HAP-1 (cell line): ENCODE data around the gene TMEM121B.

Experiments used
- DNase-seq, 2 experiments: peaks; one replicate each; pipeline ENCODE4 v3.0.0-alpha.2; 2016 to 2020; ENCODE audit warnings: low spot score in 2 of 2
- H3K27me3 ChIP-seq: fragments of 250-450 bp; sonication (Bioruptor Pico); 2 replicates; pipeline ENCODE4 v1.5.1; 2020; ENCODE audit warnings: low read depth, mild to moderate bottlenecking, moderate library complexity
- H3K36me3 ChIP-seq: fragments of 250-450 bp; sonication (Bioruptor Pico); replicated peaks from 2 replicates; pipeline ENCODE4 v1.5.1; 2020; ENCODE audit warnings: mild to moderate bottlenecking
- H3K4me1 ChIP-seq: fragments of 250-450 bp; sonication (Bioruptor Pico); 2 replicates; pipeline ENCODE4 v1.5.1; 2020; ENCODE audit warnings: mild to moderate bottlenecking
- H3K4me3 ChIP-seq: fragments of 250-450 bp; sonication (Bioruptor Pico); 2 replicates; pipeline ENCODE4 v1.5.1; 2020; ENCODE audit warnings: mild to moderate bottlenecking, moderate library complexity
- H3K9me3 ChIP-seq: fragments of 250-450 bp; sonication (Bioruptor Pico); 2 replicates; pipeline ENCODE4 v1.5.1; 2020; ENCODE audit warnings: mild to moderate bottlenecking, moderate library complexity
- in situ Hi-C: fragments of 300-500 bp; cut with MboI; formaldehyde crosslinking; loops from 3 replicates; pipeline ENCODE4 v1.14.3; 2020; ENCODE audit warnings: low sequenced_read_pairs, inconsistent platforms, mixed read lengths

TMEM121B gene

DNA sequence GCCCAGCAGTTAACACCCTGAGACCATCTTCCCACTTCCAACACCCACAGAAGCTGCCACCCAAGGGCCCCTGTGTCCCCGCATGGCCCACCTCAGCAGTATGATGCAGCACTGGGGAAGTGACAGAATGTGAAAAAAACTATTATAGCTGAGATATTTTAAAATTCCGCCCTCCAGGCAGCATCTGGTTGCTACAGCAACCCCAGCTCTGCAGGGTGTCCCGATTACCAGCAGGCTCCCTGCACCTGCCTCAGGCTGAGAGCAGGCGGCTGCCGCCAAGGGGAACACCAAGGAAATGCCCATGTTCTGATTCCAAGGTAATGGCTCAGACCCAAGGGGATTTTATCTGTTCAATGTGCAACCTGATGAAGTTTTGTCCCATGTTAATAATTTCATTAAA, 10.5 kb upstream of the TMEM121B start:
- no peak for DNase-seq
- no peaks in the 10 kb centered on the region; the same call in 1 of the 2 replicates for H3K36me3 ChIP-seq
- no peaks in the 10 kb centered on the region for H3K4me1 ChIP-seq
- no peaks in the 10 kb centered on the region for H3K9me3 ChIP-seq
- H3K27me3 ChIP-seq: no peaks in the 10 kb centered on the region
- H3K4me3 ChIP-seq: no peak overlapping the region
- in situ Hi-C loops: no loop called here

DNA sequence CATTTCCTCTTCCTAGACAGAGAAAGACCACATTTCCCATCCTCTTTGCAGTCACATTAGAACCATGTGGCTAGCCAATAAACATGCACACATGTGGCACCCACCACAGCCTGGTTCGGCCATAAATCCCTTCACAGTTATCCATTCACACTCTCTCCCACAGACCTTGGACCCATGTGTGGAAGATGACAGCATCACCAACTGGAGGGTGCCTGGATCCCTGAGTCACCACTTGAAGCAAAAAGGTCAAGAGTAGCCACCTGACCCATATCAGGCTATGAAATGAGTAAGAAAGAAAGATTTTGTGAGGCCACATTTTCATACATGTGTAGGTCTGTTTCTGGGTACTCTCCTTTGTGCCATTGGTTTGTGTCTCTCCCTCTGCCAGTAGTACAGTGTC, 9.0 kb upstream of the TMEM121B start:
- DNase-seq: no peak
- in situ Hi-C loops: no loop called here

DNA sequence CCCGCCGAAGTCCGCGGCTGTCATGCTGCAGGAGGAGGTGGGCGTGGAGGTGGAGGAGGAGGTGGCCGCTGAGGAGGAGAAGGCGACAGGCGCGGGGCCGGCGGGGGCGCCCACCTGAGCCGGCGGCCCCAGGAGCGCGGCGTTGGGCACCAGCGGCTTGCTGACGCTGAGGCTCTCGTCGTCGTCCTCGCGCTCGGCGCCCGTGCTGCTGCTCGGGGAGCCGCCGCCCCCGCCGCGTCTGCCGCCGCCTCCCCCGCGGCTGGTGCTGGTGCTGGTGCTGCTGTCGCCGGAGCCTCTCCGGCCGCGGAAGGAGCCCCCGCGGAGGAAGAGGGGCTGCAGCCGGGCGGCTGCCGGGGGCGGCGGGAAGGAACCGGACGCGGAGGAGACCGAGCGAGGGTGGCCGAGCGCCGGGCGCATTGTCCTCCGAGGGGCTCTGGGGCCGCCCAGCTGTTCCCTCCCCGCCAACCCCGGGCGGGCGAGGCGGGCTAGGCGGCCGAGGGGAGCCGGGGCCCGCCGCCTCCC, 388 bp downstream of the TMEM121B start:
- H3K4me3 ChIP-seq: peak overlapping the region; percentile 33
- peak in 1 of 2 experiments; percentile 59 for DNase-seq

More for the DNA sequence above, 9.0 kb upstream of the TMEM121B start:
- Histone ChIP-seq H3K4me3 (no peak overlapping the region), H3K27me3 (no peaks in the 10 kb centered on the region), H3K9me3 (no peaks in the 10 kb centered on the region), H3K36me3 (no peaks in the 10 kb centered on the region; the same call in 1 of the 2 replicates), H3K4me1 (no peaks in the 10 kb centered on the region)

DNA sequence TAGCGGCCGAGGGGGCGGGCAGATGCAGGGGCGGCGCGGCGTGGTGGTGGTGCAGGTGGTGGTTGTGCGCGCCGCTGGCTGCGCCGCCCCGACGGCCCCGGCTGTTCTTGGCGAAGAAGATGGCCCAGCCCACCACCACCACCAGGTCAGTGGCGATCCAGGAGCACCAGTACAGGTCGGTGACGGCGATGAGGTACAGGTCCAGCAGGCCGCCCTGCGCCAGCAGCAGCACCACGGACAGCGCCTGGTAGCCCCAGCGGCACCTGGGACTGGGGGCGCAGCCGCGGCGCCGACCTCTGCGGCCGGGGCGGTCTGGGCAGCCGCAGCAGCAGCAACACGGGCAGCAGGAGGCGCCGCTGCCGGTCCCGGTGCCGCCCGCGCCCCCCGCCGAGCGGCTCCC, 879 bp downstream of the TMEM121B start:
- H3K9me3 ChIP-seq: no peaks in the 10 kb centered on the region
- H3K4me1 ChIP-seq: no peaks in the 10 kb centered on the region; the same call in 1 of the 2 replicates
- H3K27me3 ChIP-seq: no peaks in the 10 kb centered on the region
- in situ Hi-C loops: no loop called here
- no peaks in the 10 kb centered on the region for H3K36me3 ChIP-seq
- peak; percentile 14 to 81 for DNase-seq
- H3K4me3 ChIP-seq: no peak overlapping the region

More for the DNA sequence above, 388 bp downstream of the TMEM121B start:
- H3K36me3 ChIP-seq: no peaks in the 10 kb centered on the region
- in situ Hi-C loops: no loop called here
- no peaks in the 10 kb centered on the region for H3K9me3 ChIP-seq
- no peaks in the 10 kb centered on the region; the same call in 1 of the 2 replicates for H3K4me1 ChIP-seq
- no peaks in the 10 kb centered on the region for H3K27me3 ChIP-seq

DNA sequence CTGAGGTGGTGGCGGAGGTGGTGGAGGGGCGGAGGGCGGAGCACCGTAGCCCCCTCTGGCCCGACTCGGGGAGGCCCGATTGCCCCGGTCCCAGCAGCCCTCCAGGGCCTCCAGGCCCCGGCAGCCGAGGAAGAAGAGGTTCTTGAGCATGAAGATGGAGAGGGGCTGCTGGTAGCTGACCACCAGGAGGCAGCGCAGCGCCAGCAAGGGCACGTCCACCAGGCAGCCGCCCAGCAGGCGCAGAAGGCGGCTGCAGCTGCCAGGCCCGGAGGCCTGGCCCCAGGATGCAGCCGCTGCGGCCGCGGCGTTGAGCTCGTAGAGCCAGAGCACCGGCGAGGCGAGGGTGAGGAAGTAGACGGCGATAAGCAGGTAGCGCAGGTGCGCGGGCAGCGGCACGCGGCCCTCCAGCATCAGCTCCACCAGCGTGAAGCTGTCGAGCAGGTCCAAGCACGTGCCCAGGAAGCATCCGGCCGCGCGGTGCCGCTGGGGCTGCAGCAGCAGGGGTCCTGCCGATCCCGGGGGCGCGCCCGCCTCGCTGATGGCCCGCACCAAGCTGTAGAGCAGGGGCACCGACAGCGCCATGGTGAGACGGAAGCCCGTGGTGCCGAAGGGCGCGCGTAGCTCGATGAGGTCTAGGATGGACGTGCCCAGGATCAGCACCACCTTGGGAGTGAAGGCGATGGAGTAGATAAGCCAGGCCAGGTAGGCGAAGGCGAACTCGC, 1.5 kb downstream of the TMEM121B start:
- H3K9me3 ChIP-seq: no peaks in the 10 kb centered on the region

DNA sequence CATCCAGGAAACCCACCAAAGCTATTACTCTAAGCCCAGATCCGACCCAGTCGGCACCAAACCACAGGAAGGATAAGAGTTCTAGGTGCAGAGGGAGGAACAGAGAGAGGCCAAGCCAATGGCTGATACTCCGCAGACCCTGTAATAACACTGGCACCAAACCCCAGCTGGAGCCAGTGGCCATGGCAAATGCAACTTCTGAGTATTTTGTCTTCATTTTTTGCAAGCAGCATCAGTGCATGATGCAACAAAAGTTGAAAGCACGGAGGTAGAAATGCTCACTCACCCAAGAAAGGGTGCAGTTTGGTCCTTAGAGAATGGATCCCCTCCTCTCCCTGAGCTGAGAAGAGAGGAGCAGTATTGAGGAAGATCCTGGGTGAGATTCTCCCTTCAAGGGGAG, 2.8 kb downstream of the TMEM121B start:
- no peak for DNase-seq
- no peaks in the 10 kb centered on the region; the same call in 1 of the 2 replicates for H3K4me1 ChIP-seq
- no peaks in the 10 kb centered on the region for H3K36me3 ChIP-seq
- no peaks in the 10 kb centered on the region for H3K9me3 ChIP-seq
- in situ Hi-C loops: no loop called here
- H3K27me3 ChIP-seq: no peaks in the 10 kb centered on the region
- no peak overlapping the region for H3K4me3 ChIP-seq

More for the DNA sequence above, 1.5 kb downstream of the TMEM121B start:
- H3K27me3 ChIP-seq: no peaks in the 10 kb centered on the region
- no peaks in the 10 kb centered on the region for H3K36me3 ChIP-seq
- H3K4me1 ChIP-seq: no peaks in the 10 kb centered on the region; the same call in 1 of the 2 replicates
- H3K4me3 ChIP-seq: no peak overlapping the region
- DNase-seq: peak in 1 of 2 experiments; percentile 53
- in situ Hi-C loops: no loop called here

DNA sequence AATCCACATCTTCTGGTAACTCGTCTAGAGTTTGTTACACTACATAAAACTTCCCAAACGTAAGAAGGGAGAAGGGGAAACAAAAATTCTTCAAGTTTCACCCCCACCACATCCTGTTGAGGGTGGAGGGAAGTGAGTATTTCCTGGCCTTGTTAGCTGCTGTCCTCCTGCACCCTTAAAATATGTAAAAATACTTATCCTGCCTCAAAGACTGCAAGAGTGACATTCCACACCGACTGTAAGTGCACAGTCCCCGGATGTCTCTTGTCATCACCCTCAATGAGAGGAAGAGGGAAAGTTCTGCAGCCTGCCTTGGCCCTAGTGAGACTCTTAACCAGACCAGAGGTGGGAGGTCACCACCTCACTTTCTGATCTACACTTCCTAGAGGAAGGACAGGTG, 3.3 kb downstream of the TMEM121B start:
- H3K9me3 ChIP-seq: no peaks in the 10 kb centered on the region
- no peak for DNase-seq
- no peaks in the 10 kb centered on the region for H3K36me3 ChIP-seq
- H3K4me3 ChIP-seq: no peak overlapping the region
- H3K27me3 ChIP-seq: no peaks in the 10 kb centered on the region
- H3K4me1 ChIP-seq: no peaks in the 10 kb centered on the region; the same call in 1 of the 2 replicates
- in situ Hi-C loops: no loop called here

DNA sequence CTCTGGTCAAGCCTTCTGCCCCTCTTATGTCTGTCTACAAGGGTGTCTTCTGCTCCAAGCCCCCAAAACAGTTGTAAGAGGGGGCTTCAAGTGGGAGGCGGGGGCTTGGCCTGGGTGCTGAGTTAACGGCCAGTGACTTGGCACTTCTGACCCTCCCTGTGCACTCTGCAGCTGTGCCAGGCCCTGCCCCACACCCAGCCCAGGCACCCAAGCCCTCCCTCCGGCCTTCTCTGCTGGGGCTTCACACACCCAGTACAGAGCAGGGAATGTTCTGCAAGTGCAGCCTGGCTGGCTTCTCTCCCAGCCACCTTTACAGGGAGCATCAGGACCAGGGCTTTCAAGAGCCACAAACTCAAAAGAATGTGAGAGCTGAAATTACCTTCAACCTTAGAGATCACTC, 3.8 kb downstream of the TMEM121B start:
- no peak overlapping the region for H3K4me3 ChIP-seq
- in situ Hi-C loops: no loop called here

DNA sequence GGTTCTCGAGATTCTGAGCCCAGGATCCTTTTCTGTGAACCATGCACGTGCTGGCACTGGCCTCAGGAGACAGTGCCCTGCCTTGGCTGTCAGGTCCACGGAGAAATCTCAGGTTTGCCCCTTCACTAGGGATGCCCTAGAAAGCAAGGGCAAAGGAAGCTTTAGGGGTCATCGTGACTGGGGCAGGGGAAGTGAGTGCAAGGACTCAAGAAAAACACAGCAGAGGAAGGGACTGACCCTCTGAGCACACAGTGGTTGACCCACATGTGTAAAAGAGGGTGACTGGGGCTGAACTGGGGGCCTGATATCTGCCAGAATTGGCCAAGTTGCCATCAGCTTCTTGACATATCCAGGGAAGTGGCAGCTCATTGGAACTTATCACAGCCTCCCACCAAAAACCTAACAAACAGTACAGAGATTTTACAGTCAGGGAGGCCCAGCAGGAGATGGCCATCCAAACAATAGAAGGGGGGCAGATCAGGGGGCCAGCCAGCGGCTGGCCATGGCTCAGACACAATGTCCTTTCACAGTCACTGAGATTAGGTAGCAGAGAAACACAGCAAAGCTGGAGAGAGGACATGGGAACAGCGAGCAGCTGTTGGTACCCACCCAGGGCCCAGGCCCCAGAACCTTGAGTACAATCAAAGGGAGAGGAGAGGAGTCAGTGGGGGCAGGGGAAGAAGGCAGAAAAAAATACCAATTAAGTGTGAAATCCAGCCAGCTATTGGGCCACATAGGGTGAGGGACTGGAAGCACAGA, 4.4 kb downstream of the TMEM121B start:
- no peaks in the 10 kb centered on the region for H3K36me3 ChIP-seq
- no peaks in the 10 kb centered on the region for H3K9me3 ChIP-seq
- in situ Hi-C loops: no loop called here
- no peaks in the 10 kb centered on the region; the same call in 1 of the 2 replicates for H3K4me1 ChIP-seq
- no peaks in the 10 kb centered on the region for H3K27me3 ChIP-seq
- no peak for DNase-seq
- no peak overlapping the region for H3K4me3 ChIP-seq

More for the DNA sequence above, 3.8 kb downstream of the TMEM121B start:
- H3K27me3 ChIP-seq: no peaks in the 10 kb centered on the region
- DNase-seq: no peak
- no peaks in the 10 kb centered on the region for H3K9me3 ChIP-seq
- H3K4me1 ChIP-seq: no peaks in the 10 kb centered on the region; the same call in 1 of the 2 replicates
- H3K36me3 ChIP-seq: no peaks in the 10 kb centered on the region

DNA sequence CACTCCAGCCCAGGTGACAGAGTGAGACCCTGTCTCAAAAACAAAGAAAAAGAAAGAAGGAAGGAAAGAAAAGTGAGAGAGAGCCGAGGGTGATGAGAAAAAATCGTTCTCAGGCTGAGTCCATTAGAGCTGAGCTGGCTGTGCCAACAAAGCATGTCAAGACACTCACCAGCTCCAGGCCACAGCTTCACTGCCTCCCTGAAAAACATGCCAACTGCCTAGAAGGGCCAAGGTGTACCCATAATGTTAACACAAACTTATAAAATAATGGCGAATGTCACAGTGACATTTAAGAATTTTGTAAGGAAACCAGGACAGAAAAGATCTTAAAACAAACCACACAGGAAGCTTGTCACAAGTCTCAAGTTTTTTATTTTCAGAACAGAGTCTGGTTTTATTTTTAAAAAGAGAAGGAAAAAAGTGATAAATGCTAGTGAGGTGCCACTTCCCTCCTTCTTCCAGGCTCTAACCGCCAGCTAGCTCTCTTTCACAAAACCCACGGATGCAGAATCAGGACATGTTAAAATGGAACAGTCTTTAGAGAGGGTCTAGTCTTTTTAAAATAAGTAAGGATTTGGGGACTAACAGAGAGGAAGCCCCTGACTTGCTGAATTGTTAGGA, 5.1 kb downstream of the TMEM121B start:
- H3K27me3 ChIP-seq: no peaks in the 10 kb centered on the region
- in situ Hi-C loops: no loop called here
- H3K36me3 ChIP-seq: no peaks in the 10 kb centered on the region
- no peaks in the 10 kb centered on the region for H3K9me3 ChIP-seq
- no peaks in the 10 kb centered on the region for H3K4me1 ChIP-seq
- H3K4me3 ChIP-seq: no peak overlapping the region
- no peak for DNase-seq

DNA sequence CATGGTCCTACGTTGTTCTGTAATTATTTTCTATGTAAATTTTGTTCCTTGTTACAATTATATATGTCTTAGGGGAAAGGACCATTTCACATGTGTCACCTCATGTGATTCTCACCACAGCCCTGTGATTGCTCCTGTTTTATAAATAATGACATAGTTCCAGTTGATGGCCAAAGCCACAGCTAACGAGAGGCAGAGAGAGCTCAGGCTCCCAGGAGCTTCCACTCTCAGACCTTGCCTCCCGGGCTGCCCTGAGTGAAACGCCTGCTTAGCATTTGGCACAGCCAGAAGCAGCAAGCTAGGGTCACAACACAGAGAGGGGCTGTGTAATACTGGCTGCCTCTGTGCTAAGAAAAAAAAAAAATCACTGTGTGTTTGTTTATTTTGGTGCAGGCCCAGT, 5.9 kb downstream of the TMEM121B start:
- DNase-seq: no peak
- no peaks in the 10 kb centered on the region for H3K9me3 ChIP-seq
- no peaks in the 10 kb centered on the region for H3K27me3 ChIP-seq
- in situ Hi-C loops: no loop called here
- no peak overlapping the region for H3K4me3 ChIP-seq
- H3K4me1 ChIP-seq: no peaks in the 10 kb centered on the region
- H3K36me3 ChIP-seq: no peaks in the 10 kb centered on the region

DNA sequence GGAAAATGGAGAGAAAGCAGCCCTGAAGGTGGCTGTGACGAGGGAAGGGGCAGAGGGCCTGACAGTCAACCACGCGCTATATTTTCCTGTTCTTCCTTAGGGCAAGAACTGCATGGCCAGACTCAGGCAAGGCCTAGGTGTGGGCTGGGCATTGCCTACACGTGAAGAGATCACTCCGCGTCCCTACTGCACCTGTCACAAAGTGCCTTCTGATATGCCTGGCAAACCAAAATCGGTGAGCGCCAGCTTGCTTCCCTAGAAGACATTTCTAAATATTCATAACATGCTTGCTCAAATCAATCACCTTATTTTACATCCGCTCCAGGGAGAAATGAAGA, 6.3 kb downstream of the TMEM121B start:
- no peaks in the 10 kb centered on the region for H3K4me1 ChIP-seq
- H3K9me3 ChIP-seq: no peaks in the 10 kb centered on the region
- DNase-seq: no peak
- no peak overlapping the region for H3K4me3 ChIP-seq
- H3K36me3 ChIP-seq: no peaks in the 10 kb centered on the region; the same call in 1 of the 2 replicates
- H3K27me3 ChIP-seq: no peaks in the 10 kb centered on the region
- in situ Hi-C loops: no loop called here

DNA sequence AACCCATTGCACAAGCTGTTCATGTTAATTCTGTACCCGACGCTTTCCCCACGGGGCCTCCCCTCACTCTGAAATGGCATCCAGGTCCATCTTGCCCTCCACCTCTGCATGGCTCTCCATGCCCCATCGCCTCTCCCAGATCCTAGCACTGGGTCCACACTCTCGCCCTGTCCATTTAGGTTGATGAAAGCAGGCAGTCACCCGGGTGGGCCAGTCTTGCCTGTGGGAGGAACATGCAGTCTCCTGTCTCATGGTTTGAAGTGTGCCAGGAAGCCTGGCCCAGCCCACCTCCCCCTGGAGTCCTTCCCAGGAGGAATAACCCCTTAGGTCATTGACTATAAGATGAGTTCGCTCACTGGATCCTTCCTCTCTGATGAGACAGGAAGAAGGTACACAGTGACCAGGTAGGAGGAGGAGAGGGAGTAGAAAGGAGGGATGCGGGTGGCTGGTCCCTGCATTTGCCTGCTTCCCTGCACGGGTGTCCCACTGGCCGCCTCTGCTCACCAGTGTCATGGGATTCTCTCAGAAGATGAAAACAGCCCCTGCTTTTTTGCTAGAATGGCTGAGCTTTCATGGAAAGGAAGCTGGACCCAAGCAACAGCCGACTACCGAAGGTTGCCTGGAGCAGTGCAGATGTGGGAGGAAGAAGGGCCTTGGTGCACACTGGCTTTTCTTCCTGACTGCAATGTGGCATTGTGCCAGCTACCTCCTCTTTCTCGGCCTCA, 6.8 kb downstream of the TMEM121B start:
- no peaks in the 10 kb centered on the region for H3K9me3 ChIP-seq
- H3K4me1 ChIP-seq: no peaks in the 10 kb centered on the region
- H3K4me3 ChIP-seq: no peak overlapping the region
- peaks cover 3% of the 10 kb centered on the region; the same call in 1 of the 2 replicates for H3K36me3 ChIP-seq
- in situ Hi-C loops: no loop called here
- H3K27me3 ChIP-seq: no peaks in the 10 kb centered on the region
- DNase-seq: no peak
